Measurements from ENCODE around the gene LIN28A. TPM values are rescaled to one million over a fixed set of nuclear protein-coding genes. Genes with fewer than 3 reads are reported as not detected.

LIN28A gene
- polyA plus RNA-seq, 5 donors, result 0.06 to 0.10 (median 0.08) TPM

- no peak for DNase-seq
Observed at GRCh38 chr1:26434161-26434752, 23.6 kb downstream of the LIN28A start.

GRCh38 chr1:26438041-26438440 is 27.4 kb downstream of the LIN28A start:
- no peak for DNase-seq

GRCh38 chr1:26440259-26440658 is 29.6 kb downstream of the LIN28A start:
- no peak for DNase-seq

- DNase-seq, result no peak
Observed at GRCh38 chr1:26449868-26450267, 39.3 kb downstream of the LIN28A start.

GRCh38 chr1:26450908-26451307 is 40.3 kb downstream of the LIN28A start:
- no peak for DNase-seq

- DNase-seq, result no peak
Observed at GRCh38 chr1:26452459-26453183, 42.0 kb downstream of the LIN28A start.

- DNase-seq, result no peak
Observed at GRCh38 chr1:26459148-26459547, 48.5 kb downstream of the LIN28A start.

GRCh38 chr1:26459573-26460031 is 49.0 kb downstream of the LIN28A start:
- DNase-seq, result no peak

- no peak for DNase-seq
Observed at GRCh38 chr1:26468911-26469310, 58.3 kb downstream of the LIN28A start.

- no peak for DNase-seq
Observed at GRCh38 chr1:26469558-26469957, 58.9 kb downstream of the LIN28A start.

GRCh38 chr1:26470878-26471497 is 60.4 kb downstream of the LIN28A start:
- no peak for DNase-seq

- peak; percentile 28 to 79 for DNase-seq
Observed at GRCh38 chr1:26471498-26472319, 61.1 kb downstream of the LIN28A start.

GRCh38 chr1:26472320-26472900 is 61.8 kb downstream of the LIN28A start, which contains the start of gene HMGN2:
Gene HMGN2 (plus strand): TSS chr1:26472440. CDS start chr1:26472613, 173 bp downstream.
- DNase-seq, result peak; percentile 90 to 91

- DNase-seq, result peak; percentile 95
Observed at GRCh38 chr1:26472901-26473845, 62.6 kb downstream of the LIN28A start.

GRCh38 chr1:26474818-26475217 is 64.2 kb downstream of the LIN28A start:
- DNase-seq, result no peak

- DNase-seq, result no peak
Observed at GRCh38 chr1:26475989-26476388, 65.4 kb downstream of the LIN28A start.

- DNase-seq, result no peak
Observed at GRCh38 chr1:26476958-26477357, 66.3 kb downstream of the LIN28A start.

- DNase-seq, result no peak
Observed at GRCh38 chr1:26477446-26478152, 67.0 kb downstream of the LIN28A start.

GRCh38 chr1:26478159-26478558 is 67.5 kb downstream of the LIN28A start:
- no peak for DNase-seq

- no peak for DNase-seq
Observed at GRCh38 chr1:26478988-26479387, 68.4 kb downstream of the LIN28A start.
